HL-60 (cell line): ENCODE measurements around the gene MICU1.

Source experiments
- DNase-seq, 2 experiments: peaks; one replicate each; pipeline ENCODE4 v3.0.0-alpha.2; 2010 to 2020; ENCODE audit warnings: low read depth in 1 of 2, low spot score in 1 of 2
- H3K27ac ChIP-seq: fragments of 250-450 bp; sonication (Bioruptor Pico); replicated peaks from 2 replicates; pipeline ENCODE4 v1.5.1; 2020; ENCODE audit warnings: mild to moderate bottlenecking, moderate library complexity
- H3K27me3 ChIP-seq: fragments of 250-450 bp; sonication (Bioruptor Pico); 2 replicates; pipeline ENCODE4 v1.5.1; 2021; ENCODE audit warnings: mild to moderate bottlenecking, moderate library complexity; ENCODE audit not compliant: insufficient read depth, poor library complexity, severe bottlenecking
- H3K4me3 ChIP-seq: replicated peaks from 2 replicates; pipeline ENCODE4 v1.5.1; 2011; ENCODE audit warnings: mild to moderate bottlenecking, control low read depth, low read length; ENCODE audit not compliant: insufficient read depth
- SPI1 ChIP-seq: IDR thresholded peaks from 2 replicates; pipeline ENCODE4 v1.6.1; 2012; ENCODE audit warnings: low read depth, mild to moderate bottlenecking, borderline replicate concordance
- TF ChIP-seq, protein P1 (sequence below): IDR thresholded peaks from 2 replicates; pipeline ENCODE4 v1.6.1; 2012; ENCODE audit warnings: low read depth; ENCODE audit not compliant: insufficient replicate concordance

Gene MICU1

DNA sequence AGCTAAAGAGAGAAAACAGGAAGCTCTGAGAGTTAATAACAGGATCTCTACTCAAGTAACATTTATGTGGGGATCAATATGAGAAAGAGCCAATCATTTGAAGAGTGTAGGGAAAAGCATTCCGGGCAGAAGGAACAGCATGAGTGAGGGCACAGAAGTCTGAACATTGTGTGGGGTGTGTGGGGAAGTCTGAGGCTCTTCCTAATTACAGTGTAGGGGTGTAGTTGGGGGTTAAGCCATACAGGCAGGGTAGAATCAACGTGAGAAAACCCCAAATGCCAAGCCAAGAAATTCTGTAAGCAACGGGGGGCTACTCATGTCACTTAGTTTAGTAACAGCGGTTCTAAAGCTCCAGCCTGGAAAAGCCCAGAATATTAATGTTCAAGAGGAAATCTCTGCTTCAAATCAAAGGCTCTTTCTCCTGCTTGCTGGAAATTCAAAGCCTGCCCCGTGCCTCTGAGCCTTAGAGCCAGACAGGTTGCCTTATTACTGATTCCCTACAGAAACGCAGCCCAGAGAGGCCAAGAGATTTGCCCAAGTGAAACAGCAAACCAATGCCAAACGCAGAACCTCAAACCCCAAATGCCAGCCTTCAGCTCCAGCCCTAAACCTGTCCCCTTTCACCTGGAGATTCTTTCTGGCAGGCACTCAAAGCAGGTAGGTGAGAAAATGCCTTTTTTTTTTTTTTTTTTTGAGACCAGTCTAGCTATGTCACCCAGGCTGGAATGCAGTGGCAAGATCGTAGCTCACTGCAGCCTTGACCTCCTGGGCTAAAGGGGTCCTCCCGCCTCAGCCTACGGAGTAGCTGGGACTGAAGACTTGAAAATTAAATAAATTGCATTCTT is 307.2 kb downstream of the MICU1 start:
- H3K4me3 ChIP-seq, result peak overlapping the region; percentile 22
- H3K27me3 ChIP-seq, result no peaks in the 10 kb centered on the region
- no peak for DNase-seq
- TF ChIP-seq SPI1, result peak; percentile 8; the same call in 1 of the 2 replicates
- TF ChIP-seq, protein P1, sequence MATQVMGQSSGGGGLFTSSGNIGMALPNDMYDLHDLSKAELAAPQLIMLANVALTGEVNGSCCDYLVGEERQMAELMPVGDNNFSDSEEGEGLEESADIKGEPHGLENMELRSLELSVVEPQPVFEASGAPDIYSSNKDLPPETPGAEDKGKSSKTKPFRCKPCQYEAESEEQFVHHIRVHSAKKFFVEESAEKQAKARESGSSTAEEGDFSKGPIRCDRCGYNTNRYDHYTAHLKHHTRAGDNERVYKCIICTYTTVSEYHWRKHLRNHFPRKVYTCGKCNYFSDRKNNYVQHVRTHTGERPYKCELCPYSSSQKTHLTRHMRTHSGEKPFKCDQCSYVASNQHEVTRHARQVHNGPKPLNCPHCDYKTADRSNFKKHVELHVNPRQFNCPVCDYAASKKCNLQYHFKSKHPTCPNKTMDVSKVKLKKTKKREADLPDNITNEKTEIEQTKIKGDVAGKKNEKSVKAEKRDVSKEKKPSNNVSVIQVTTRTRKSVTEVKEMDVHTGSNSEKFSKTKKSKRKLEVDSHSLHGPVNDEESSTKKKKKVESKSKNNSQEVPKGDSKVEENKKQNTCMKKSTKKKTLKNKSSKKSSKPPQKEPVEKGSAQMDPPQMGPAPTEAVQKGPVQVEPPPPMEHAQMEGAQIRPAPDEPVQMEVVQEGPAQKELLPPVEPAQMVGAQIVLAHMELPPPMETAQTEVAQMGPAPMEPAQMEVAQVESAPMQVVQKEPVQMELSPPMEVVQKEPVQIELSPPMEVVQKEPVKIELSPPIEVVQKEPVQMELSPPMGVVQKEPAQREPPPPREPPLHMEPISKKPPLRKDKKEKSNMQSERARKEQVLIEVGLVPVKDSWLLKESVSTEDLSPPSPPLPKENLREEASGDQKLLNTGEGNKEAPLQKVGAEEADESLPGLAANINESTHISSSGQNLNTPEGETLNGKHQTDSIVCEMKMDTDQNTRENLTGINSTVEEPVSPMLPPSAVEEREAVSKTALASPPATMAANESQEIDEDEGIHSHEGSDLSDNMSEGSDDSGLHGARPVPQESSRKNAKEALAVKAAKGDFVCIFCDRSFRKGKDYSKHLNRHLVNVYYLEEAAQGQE, result no peak
- H3K27ac ChIP-seq, result peak overlapping the region; percentile 96
